Measurements from ENCODE around the gene FOXP1. TPM values are rescaled to one million over a fixed set of nuclear protein-coding genes. Genes with fewer than 3 reads are reported as not detected.

The FOXP1 gene
- polyA plus RNA-seq, 1 experiment, result 56.6 TPM

DNA sequence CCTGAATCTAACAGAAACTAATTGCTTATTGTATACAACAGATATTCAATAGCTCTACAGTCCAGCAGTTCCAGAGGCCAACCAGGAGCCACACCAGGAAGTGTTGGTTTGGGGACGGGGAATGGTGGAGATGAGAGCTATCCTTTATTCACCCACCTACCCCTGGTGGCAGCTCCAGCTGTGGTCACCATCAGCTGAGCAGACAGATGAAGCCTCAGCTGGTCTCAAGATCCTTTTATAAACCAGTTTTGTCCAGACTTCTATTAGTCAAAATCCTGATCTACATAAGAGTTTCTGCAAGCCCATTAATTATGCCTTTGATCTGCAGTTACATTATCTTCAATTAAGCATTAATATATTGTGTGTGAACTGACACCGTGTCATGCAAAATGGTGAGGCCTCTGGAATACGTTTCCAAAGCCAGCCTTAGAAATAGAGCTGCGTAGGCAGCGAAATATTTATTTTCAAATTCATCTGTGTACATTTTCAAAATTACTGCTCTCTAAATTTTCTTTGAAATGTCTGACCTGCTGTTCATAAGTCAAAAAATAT, 488.8 kb downstream of the FOXP1 start:
- no peak overlapping the region for H3K4me3 ChIP-seq (ENCODE audit: low read depth, low read length)
- TF ChIP-seq, protein P1, sequence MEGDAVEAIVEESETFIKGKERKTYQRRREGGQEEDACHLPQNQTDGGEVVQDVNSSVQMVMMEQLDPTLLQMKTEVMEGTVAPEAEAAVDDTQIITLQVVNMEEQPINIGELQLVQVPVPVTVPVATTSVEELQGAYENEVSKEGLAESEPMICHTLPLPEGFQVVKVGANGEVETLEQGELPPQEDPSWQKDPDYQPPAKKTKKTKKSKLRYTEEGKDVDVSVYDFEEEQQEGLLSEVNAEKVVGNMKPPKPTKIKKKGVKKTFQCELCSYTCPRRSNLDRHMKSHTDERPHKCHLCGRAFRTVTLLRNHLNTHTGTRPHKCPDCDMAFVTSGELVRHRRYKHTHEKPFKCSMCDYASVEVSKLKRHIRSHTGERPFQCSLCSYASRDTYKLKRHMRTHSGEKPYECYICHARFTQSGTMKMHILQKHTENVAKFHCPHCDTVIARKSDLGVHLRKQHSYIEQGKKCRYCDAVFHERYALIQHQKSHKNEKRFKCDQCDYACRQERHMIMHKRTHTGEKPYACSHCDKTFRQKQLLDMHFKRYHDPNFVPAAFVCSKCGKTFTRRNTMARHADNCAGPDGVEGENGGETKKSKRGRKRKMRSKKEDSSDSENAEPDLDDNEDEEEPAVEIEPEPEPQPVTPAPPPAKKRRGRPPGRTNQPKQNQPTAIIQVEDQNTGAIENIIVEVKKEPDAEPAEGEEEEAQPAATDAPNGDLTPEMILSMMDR (IDR thresholded peaks at IDR 0.05; ENCODE audit: low read depth, low read length), result no peak
- DNase-seq (ENCODE audit: low read depth, low spot score), result no peak
- H3K27me3 ChIP-seq (ENCODE audit: control insufficient read depth, insufficient read depth, low read length), result no peaks in the 10 kb centered on the region
- H3K9me3 ChIP-seq (ENCODE audit: control insufficient read depth, insufficient read depth, low read length), result no peaks in the 10 kb centered on the region
- H3K27ac ChIP-seq (ENCODE audit: low read depth, low read length), result no peak overlapping the region
- POLR2A ChIA-PET, result no interaction called here
- CTCF ChIA-PET, result interaction anchor here (0.6 to 1.3 kb wide), 4 partner anchors 12 to 414 kb away, joined by 3 to 4 read pairs (median 3); no protein-coding TSS in a partner anchor

DNA sequence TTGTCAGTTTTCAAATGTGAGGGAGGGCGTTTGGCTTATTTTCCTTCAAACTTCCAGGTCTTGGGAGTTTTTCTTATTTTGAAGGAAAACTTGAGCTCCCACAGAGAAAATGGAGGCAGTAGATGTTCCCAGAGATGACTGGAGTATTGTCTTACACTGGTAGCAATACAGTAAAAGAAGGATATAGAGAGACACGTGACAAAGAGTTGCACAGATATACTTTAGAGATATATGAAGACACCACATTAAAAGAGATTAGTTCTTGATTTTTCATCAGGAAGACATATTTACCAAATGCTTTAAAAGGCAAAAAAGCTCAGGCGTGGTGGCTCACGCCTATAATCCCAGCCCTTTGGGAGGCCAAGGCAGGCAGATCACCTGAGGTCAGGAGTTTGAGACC, 490.9 kb downstream of the FOXP1 start:
- ChIA-PET POLR2A (no interaction called here), CTCF (no interaction called here)
- Histone ChIP-seq H3K9me3 (ENCODE audit: control insufficient read depth, insufficient read depth, low read length) (no peaks in the 10 kb centered on the region), H3K27ac (ENCODE audit: low read depth, low read length) (no peak overlapping the region), H3K27me3 (ENCODE audit: control insufficient read depth, insufficient read depth, low read length) (no peaks in the 10 kb centered on the region), H3K4me3 (ENCODE audit: low read depth, low read length) (no peak overlapping the region)
- DNase-seq (ENCODE audit: low read depth, low spot score), result no peak
- TF ChIP-seq, protein P1 (IDR thresholded peaks at IDR 0.05; ENCODE audit: low read depth, low read length), result no peak

DNA sequence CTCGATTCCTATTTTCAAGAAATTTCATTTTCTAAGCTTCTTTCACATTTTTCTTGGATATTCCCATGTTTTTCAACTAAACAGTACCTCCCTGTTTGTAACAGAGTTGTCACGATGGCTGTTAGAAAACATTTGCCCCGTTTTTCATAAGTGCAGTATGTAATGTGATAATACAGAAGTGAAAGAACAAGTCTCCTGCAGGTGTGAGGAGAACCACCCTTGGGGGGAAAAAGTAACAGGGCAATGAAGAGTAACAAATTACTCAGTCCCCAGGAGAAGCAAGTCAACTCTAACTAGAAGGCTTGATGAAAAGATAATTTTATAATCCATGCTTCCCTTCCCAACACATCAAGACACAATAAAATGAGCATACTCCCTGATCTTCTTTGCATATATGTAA, 493.3 kb downstream of the FOXP1 start:
- Histone ChIP-seq H3K9me3 (ENCODE audit: control insufficient read depth, insufficient read depth, low read length) (no peaks in the 10 kb centered on the region), H3K4me3 (ENCODE audit: low read depth, low read length) (no peak overlapping the region), H3K27me3 (ENCODE audit: control insufficient read depth, insufficient read depth, low read length) (no peaks in the 10 kb centered on the region), H3K27ac (ENCODE audit: low read depth, low read length) (no peak overlapping the region)
- ChIA-PET CTCF (interaction anchor here (0.6 to 1.0 kb wide), 3 partner anchors 12 to 564 kb away, joined by 3 to 4 read pairs (median 3); no protein-coding TSS in a partner anchor), POLR2A (no interaction called here)
- DNase-seq (ENCODE audit: low read depth, low spot score), result no peak
- TF ChIP-seq, protein P1 (IDR thresholded peaks at IDR 0.05; ENCODE audit: low read depth, low read length), result no peak

DNA sequence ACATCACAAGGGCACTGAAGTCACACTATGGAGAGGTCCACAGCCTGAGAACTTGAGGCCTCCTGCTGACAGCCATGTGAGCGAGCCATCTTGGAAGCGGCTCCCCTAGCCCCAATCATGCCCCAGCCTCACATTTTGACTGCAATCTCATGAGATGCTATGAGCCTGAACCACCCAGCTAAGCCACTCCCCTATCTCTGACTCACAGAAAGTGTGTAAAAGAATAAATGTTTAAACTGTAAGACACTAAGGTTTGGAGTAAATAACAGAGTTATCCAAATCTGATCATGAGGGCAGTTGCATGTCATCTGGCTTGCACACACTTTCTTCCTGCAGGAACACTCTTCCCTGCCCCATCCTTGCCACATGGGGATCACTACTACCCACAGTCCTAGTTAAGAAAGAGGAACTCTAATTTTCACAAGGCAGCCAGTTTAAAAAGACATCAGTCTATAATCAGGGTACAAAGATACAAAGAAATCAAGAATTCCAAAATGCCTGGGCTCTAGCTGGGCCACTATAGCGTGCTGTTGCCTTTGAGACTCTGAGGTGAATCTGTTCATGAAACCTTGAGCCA, 494.2 kb downstream of the FOXP1 start:
- CTCF ChIA-PET, result interaction anchor here (0.6 kb wide), 1 partner anchor 565 kb away, joined by 3 read pairs; no protein-coding TSS in a partner anchor
- Histone ChIP-seq H3K27ac (ENCODE audit: low read depth, low read length) (peak overlapping the region; percentile 41), H3K27me3 (ENCODE audit: control insufficient read depth, insufficient read depth, low read length) (no peaks in the 10 kb centered on the region), H3K4me3 (ENCODE audit: low read depth, low read length) (no peak overlapping the region), H3K9me3 (ENCODE audit: control insufficient read depth, insufficient read depth, low read length) (no peaks in the 10 kb centered on the region)
- POLR2A ChIA-PET, result no interaction called here
- TF ChIP-seq, protein P1 (IDR thresholded peaks at IDR 0.05; ENCODE audit: low read depth, low read length), result no peak
- no peak for DNase-seq (ENCODE audit: low read depth, low spot score)

DNA sequence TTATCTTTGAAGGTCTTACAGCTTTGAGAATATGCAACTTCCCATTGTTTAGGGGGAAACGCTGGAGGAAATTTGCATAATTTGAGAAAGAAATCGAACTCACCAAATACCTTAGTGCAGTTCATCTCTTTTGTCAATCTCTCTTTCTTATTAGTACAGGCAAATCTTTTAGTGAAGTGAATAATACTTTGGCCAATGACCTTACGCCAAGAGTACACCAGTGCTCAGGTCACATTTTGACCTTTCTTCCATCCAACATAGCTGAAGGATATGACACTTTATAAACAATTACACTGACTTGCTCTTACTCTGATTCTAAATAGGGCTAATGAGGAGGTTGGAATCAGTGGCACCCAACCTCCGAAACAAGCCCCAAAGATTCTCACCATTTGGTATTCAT, 494.8 kb downstream of the FOXP1 start:
- no peak overlapping the region for H3K4me3 ChIP-seq (ENCODE audit: low read depth, low read length)
- DNase-seq (ENCODE audit: low read depth, low spot score), result no peak
- no peak overlapping the region for H3K27ac ChIP-seq (ENCODE audit: low read depth, low read length)
- ChIA-PET POLR2A (interaction anchor here (1.0 kb wide), 1 partner anchor 13 kb away, joined by 3 read pairs; no protein-coding TSS in a partner anchor), CTCF (no interaction called here)
- TF ChIP-seq, protein P1 (IDR thresholded peaks at IDR 0.05; ENCODE audit: low read depth, low read length), result no peak
- H3K27me3 ChIP-seq (ENCODE audit: control insufficient read depth, insufficient read depth, low read length), result no peaks in the 10 kb centered on the region
- no peaks in the 10 kb centered on the region for H3K9me3 ChIP-seq (ENCODE audit: control insufficient read depth, insufficient read depth, low read length)

Data from AG04450 (cell line).